Measurements from ENCODE around the gene PEX11B. TPM values are rescaled to one million over a fixed set of nuclear protein-coding genes. Genes with fewer than 3 reads are reported as not detected.

Gene PEX11B
- total and polyA plus RNA-seq, 2 donors (not counting 3 experiments of a cell fraction or from before 2014, with no cell fraction given), result 30.5 to 42.5 TPM

DNA sequence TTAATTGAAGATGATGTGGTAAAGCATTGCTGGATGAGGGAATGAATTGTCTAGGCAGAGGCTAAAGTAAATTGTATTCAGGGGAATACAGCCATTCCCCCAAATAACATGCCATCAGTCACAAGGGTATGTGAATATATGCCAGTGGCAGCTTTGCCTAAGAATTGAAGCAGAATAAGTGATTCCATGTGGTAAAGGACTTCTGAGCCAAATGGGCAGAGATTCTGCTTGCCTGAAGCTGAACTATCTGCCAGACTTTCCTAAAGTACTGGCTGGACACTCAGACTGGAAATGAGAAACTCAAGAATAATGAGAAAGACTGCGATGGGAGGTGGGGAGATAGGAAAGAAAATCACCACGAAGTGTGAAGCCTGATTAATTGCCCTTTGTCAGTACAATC, 36.9 kb upstream of the PEX11B start:
- no peaks in the 10 kb centered on the region for H3K36me3 ChIP-seq (ENCODE audit: control insufficient read depth in 2 of 2, extremely low read depth in 1 of 2, insufficient read depth in 2 of 2, low read length in 2 of 2)
- peak overlapping the region; percentile 86 for H3K9ac ChIP-seq (replicated peaks; ENCODE audit: extremely low read depth, insufficient read depth, low read length)
- peaks cover 33% of the 10 kb centered on the region for H3K4me1 ChIP-seq (ENCODE audit: control insufficient read depth, extremely low read depth, insufficient read depth, low read length)
- peak overlapping the region; percentile 96 for H3K27ac ChIP-seq (ENCODE audit: insufficient read depth, low read depth, low read length)
- no TSS peak for BruUV-seq (replicated peaks)
- DNase-seq (ENCODE audit: low read depth, low spot score) (peak; percentile 23), FAIRE-seq (no peak)
- no peaks in the 10 kb centered on the region for H3K27me3 ChIP-seq (ENCODE audit: control insufficient read depth in 2 of 2, insufficient read depth in 2 of 2, low read length in 2 of 2)
- H3K9me1 ChIP-seq (replicated peaks; ENCODE audit: control insufficient read depth, extremely low read depth, insufficient read depth, low read length), result no peaks in the 10 kb centered on the region
- H3K4me2 ChIP-seq (ENCODE audit: insufficient read depth, low read length), result peak overlapping the region; percentile 94
- H2AFZ ChIP-seq (ENCODE audit: low read depth, low read length), result peak overlapping the region; percentile 60
- dilution Hi-C loops (cut with MboI; ENCODE audit: extremely low pct_ligation_motif_present, low sequenced_read_pairs), result no loop called here
- H3K79me2 ChIP-seq (ENCODE audit: control insufficient read depth, insufficient read depth, low read length), result peaks cover 64% of the 10 kb centered on the region
- H3K4me3 ChIP-seq (replicated peaks in 1 of 3; ENCODE audit: insufficient read depth in 1 of 3, low read depth in 1 of 3, low read length in 3 of 3), result peak overlapping the region in 1 of 3 experiments; percentile 87
- no peaks in the 10 kb centered on the region for H4K20me1 ChIP-seq (replicated peaks; ENCODE audit: control insufficient read depth, extremely low read depth, insufficient read depth, low read length)
- CTCF ChIA-PET, result interaction anchor here (1.2 to 2.2 kb wide), 4 partner anchors 9 to 110 kb away, joined by 3 to 7 read pairs (median 4); partner anchors contain the start of genes NUDT17 and RBM8A
- POLR2A ChIA-PET, result interaction anchor here (0.8 to 1.1 kb wide), 2 partner anchors 9 to 19 kb away, joined by 3 read pairs; partner anchors contain the start of genes ANKRD34A and POLR3GL
- intact Hi-C loops (cut with micrococcal nuclease), result loop anchor here (5.0 kb wide), 1 partner anchor 48 kb away; no protein-coding TSS in a partner anchor
- TF ChIP-seq GATA2 (IDR thresholded peaks at IDR 0.05; ENCODE audit: insufficient read depth, insufficient read length, low read depth, low read length), result no peak
- TF ChIP-seq FOS (IDR thresholded peaks at IDR 0.05; ENCODE audit: borderline replicate concordance, insufficient read depth, low read length), result no peak
- TF ChIP-seq, protein P1, sequence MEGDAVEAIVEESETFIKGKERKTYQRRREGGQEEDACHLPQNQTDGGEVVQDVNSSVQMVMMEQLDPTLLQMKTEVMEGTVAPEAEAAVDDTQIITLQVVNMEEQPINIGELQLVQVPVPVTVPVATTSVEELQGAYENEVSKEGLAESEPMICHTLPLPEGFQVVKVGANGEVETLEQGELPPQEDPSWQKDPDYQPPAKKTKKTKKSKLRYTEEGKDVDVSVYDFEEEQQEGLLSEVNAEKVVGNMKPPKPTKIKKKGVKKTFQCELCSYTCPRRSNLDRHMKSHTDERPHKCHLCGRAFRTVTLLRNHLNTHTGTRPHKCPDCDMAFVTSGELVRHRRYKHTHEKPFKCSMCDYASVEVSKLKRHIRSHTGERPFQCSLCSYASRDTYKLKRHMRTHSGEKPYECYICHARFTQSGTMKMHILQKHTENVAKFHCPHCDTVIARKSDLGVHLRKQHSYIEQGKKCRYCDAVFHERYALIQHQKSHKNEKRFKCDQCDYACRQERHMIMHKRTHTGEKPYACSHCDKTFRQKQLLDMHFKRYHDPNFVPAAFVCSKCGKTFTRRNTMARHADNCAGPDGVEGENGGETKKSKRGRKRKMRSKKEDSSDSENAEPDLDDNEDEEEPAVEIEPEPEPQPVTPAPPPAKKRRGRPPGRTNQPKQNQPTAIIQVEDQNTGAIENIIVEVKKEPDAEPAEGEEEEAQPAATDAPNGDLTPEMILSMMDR (IDR thresholded peaks at IDR 0.05; ENCODE audit: extremely low read depth in 1 of 2, insufficient read depth in 1 of 2, low read depth in 1 of 2, low read length in 2 of 2), result no peak
- TF ChIP-seq, protein P2, sequence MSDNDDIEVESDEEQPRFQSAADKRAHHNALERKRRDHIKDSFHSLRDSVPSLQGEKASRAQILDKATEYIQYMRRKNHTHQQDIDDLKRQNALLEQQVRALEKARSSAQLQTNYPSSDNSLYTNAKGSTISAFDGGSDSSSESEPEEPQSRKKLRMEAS (IDR thresholded peaks at IDR 0.05; ENCODE audit: insufficient read depth, insufficient read length), result no peak
- no peak for TF ChIP-seq EZH2 (IDR thresholded peaks at IDR 0.05; ENCODE audit: borderline replicate concordance, low read depth, low read length, severe bottlenecking)
- TF ChIP-seq POLR2A (IDR thresholded peaks at IDR 0.05; ENCODE audit: low read depth, low read length), result no peak
- no peak for TF ChIP-seq JUN (IDR thresholded peaks at IDR 0.05; ENCODE audit: borderline replicate concordance, insufficient read depth, insufficient read length, low read depth)
- no peak for TF ChIP-seq POLR2AphosphoS5 (IDR thresholded peaks at IDR 0.05; ENCODE audit: insufficient read depth, low read depth, low read length)
- TF ChIP-seq MYC (IDR thresholded peaks at IDR 0.05; ENCODE audit: low read depth, low read length), result no peak
- no peaks in the 10 kb centered on the region for H3K9me3 ChIP-seq (replicated peaks; ENCODE audit: control insufficient read depth, insufficient read depth, low read length)

Data from endothelial cell of umbilical vein (primary cell).